Measurements from ENCODE around the gene POLR1H. TPM values are rescaled to one million over a fixed set of nuclear protein-coding genes. Genes with fewer than 3 reads are reported as not detected.

Gene POLR1H
- total RNA-seq, 1 experiment from 2014 or later, result 57.7 TPM

Other genes with a start within 250 kb of the POLR1H start
- gene HLA-G, start 233.4 kb upstream of the POLR1H start, total RNA-seq (2014; rRNA removed; shearing (Covaris generic)), result not detected in 2 replicates
- gene HLA-A, start 118.7 kb upstream of the POLR1H start, total RNA-seq (2014; rRNA removed; shearing (Covaris generic)), result 321 and 324 TPM in 2 replicates
- gene PPP1R11, start 5.9 kb downstream of the POLR1H start, total RNA-seq (2014; rRNA removed; shearing (Covaris generic)), result 77.2 and 79.0 TPM in 2 replicates
- 0.57 TPM in 1 of 2 replicates, not detected in the other for gene RNF39, start 14.5 kb downstream of the POLR1H start, total RNA-seq (2014; rRNA removed; shearing (Covaris generic))
- gene TRIM31, start 51.8 kb downstream of the POLR1H start, total RNA-seq (2014; rRNA removed; shearing (Covaris generic)), result 0.11 TPM in 1 of 2 replicates, not detected in the other
- gene TRIM40, start 74.9 kb downstream of the POLR1H start, total RNA-seq (2014; rRNA removed; shearing (Covaris generic)), result not detected in 2 replicates
- gene TRIM10, start 99.9 kb downstream of the POLR1H start, total RNA-seq (2014; rRNA removed; shearing (Covaris generic)), result not detected in 2 replicates
- 0.86 TPM in 1 of 2 replicates, not detected in the other for gene TRIM15, start 102.3 kb downstream of the POLR1H start, total RNA-seq (2014; rRNA removed; shearing (Covaris generic))
- gene TRIM26, start 152.1 kb downstream of the POLR1H start, total RNA-seq (2014; rRNA removed; shearing (Covaris generic)), result 36.6 and 66.5 TPM in 2 replicates